GM12874 (cell line): ENCODE data around the gene C1QL2.

Experiments
- CTCF ChIP-seq: IDR thresholded peaks from 2 replicates; pipeline ENCODE4 v1.5.1; 2011; ENCODE audit warnings: low read depth, mild to moderate bottlenecking, control low read depth, low read length, moderate library complexity; ENCODE audit not compliant: insufficient read depth

C1QL2 gene

GRCh38 chr2:119170504-119170903 is 12.0 kb upstream of the C1QL2 start:
- TF ChIP-seq CTCF, result no peak

GRCh38 chr2:119169717-119170116 is 11.2 kb upstream of the C1QL2 start:
- no peak for TF ChIP-seq CTCF

- TF ChIP-seq CTCF, result no peak
Measured at GRCh38 chr2:119160361-119160990, 1.9 kb upstream of the C1QL2 start.

- no peak for TF ChIP-seq CTCF
Measured at GRCh38 chr2:119157850-119158511, 570 bp downstream of the C1QL2 start.

GRCh38 chr2:119156891-119157773 is 1.4 kb downstream of the C1QL2 start:
- TF ChIP-seq CTCF, result no peak

GRCh38 chr2:119156105-119156890 is 2.3 kb downstream of the C1QL2 start:
- TF ChIP-seq CTCF, result no peak
